Measurements from ENCODE around the gene PXDC1.
"Not testable (repeated sequence)": the region's sequence is repeated elsewhere in the genome, so short reads cannot be mapped to it uniquely, and the experiment has no call there.

PXDC1 gene

DNA sequence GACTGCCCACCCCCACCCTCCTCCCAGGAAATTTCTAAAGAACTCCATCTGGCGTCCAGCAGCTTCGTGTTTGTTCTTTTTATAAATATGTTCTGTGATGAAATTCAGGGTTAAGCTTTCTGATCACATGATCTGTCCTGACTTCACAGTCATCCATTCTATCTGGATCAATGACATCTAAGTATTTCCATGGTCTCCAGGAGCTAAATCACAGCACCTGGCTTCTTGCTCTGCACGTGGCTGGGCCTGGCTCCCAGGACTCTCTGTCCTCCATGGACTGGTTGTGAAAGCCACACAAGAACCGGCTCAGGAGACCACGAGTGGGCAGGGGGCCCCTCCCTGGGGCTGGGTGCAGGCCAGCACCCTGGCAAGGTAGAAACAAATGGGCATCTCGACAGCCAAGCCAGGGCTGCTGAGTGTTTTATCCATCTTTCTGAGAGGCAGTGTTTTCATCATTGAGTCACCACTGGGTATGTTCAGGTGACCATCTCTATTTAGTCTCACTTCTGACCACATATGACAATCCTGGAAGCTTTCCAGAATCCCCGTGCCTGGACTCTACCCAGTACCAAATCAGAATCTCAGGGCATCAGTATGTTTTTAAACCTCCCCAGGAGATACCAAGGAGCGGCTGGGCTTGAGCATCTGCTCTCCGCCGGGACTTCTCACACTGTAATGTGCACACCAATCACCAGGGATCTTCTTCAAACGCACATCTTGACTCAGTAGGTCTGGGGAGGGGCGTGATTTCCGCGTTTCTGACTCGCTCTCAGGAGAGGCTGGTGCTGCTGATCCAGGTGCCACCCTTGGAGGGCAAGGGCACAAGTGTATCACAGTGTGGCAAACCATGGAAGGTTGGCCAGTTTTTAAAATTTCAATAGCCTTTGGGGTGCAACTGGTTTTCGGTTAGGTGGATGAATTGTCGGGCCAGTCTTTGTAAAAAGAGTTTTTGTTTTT lies 31.6 kb upstream of the PXDC1 start:
- no peak for DNase-seq (ENCODE audit: low spot score)

DNA sequence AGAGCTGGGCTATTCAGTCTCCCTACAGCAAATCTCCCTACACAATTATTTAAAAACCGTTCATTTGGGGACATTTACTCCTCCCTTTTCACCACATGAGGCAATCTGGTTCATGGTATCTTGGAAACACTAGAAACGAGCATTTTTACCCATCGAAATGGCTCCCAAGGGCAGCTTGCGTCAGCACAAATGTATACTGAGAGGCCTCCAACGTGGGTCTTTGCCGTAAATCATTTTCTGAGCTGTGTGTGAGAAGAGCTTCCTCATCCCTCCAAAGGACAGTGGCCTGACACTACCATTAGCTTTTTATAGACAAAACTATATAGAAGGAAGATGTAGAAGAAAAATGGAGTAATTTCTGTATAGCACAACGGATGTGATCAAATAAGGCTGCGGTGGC lies 30.0 kb upstream of the PXDC1 start:
- DNase-seq (ENCODE audit: low spot score): no peak

DNA sequence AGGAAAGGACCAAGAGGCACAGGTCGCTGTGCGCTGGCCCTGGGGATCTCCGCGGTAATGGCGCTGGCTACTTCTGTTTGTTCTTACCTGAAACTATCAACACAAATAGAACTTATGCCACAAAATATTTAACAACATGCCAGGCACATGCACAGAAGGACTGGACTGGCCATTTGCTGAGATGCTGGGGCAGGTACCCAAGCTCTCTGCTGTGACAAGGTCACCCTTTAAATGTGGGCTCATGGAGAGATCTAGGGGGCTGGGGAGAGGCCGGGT lies 28.0 kb upstream of the PXDC1 start:
- DNase-seq (ENCODE audit: low spot score): no peak

- no peak for DNase-seq (ENCODE audit: low spot score)
Measured at GRCh38 chr6:3778701-3779573, 27.4 kb upstream of the PXDC1 start.

- no peak for DNase-seq (ENCODE audit: low spot score)
Measured at GRCh38 chr6:3777730-3778461, 26.4 kb upstream of the PXDC1 start.

- DNase-seq (ENCODE audit: low spot score): peak; percentile 3
Measured at GRCh38 chr6:3776881-3777507, 25.5 kb upstream of the PXDC1 start.

DNA sequence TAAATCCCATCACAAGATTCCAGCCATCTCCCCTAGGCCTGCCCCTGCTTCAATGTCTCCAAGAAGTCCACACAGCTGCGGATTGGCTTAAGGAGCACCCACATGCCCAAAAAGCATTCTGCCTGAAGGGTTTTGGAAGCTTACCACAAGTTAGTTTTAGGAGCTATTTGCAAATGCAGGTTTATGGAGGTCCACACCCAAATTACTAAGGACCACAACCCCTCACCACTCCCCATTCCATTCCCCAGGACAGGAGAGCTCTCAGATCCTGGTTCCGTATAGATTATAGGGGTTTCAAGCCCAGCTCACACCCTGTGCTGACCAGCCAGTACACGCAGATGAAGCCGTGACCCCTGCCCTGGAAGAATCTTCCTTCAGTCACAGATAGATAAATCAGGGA lies 24.3 kb upstream of the PXDC1 start:
- no peak for DNase-seq (ENCODE audit: low spot score)

DNA sequence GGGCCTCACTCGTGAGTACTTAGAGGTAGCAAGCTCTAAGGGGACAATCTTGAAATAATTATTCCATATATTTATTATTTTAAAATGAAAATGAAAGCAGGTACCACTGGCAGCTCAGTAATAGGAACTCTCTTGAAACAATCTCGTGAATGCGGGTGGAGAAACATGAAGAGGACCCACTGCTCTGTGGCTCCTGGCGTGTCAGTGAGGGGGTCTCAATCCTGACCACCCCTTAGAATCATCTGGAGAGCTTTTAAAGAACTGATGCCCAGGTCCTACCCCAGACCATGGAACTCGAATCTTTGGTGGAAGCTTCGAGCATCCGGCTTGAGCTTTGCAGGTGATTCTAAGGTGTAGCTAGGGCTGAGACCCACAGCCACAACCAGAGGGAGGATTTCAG lies 23.9 kb upstream of the PXDC1 start:
- DNase-seq (ENCODE audit: low spot score): no peak

GRCh38 chr6:3773678-3774298 lies 22.3 kb upstream of the PXDC1 start:
- no peak for DNase-seq (ENCODE audit: low spot score)

DNA sequence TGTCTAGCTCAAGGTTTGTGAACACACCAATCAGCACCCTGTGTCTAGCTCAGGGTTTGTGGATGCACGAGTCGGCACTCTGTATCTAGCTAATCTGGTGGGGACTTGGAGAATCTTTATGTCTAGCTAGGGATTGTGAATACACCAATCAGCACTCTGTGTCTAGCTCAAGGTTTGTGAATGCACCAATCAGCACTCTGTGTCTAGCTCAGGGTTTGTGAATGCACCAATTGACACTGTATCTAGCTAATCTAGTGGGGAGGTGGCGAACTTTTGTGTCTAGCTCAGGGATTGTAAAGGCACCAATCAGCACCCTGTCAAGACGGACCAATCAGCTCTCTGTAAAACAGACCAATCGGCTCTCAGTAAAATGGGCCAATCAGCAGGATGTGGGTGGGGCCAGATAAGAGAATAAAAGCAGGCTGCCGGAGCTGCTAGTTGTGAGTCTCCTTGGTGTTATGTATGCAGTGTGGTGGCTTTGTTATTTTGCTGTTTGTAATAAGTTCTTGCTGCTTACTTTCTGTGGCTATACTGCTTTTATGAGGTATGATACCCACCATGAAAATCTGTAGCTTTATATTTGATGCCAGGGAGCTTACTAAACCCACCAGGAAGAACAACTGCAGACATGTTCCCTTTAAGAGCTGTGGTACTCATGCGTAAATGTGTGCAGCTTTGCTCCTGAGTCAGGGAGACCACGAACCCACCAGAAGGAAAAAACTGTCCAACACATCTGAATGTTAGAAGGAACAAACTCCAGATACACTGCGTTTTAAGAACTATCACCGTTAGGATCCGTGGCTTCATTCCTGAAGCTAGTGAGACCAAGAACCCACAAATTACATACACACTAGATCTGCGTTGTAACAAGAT lies 20.9 kb upstream of the PXDC1 start:
- DNase-seq (ENCODE audit: low spot score): not testable (repeated sequence)

DNA sequence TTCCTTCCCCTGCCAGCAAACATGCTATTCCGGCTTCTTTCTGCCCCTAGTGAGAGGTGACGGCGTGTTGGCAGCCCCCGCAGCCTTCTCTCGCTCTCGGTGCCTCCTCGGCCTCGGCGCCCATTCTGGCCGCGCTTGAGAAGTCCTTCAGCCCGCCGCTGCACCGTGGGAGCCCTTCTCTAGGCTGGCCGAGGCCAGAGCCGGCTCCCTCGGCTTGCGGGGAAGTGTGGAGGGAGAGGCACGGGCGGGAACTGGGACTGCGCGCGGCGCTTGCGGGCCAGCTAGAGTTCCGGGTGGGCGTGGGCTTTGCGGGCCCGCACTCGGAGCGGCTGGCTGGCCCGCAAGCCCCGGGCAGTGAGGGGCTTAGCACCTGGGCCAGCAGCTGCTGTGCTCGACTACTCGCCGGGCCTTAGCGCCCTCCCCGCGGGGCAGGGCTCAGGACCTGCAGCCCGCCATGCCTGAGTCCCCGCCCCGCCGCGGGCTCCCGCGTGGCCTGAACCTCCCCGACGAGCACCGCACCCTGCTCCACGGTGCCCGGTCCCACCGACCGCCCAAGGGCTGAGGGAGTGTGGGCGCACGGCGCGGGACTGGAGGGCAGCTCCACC lies 20.0 kb upstream of the PXDC1 start:
- DNase-seq (ENCODE audit: low spot score): no peak

DNA sequence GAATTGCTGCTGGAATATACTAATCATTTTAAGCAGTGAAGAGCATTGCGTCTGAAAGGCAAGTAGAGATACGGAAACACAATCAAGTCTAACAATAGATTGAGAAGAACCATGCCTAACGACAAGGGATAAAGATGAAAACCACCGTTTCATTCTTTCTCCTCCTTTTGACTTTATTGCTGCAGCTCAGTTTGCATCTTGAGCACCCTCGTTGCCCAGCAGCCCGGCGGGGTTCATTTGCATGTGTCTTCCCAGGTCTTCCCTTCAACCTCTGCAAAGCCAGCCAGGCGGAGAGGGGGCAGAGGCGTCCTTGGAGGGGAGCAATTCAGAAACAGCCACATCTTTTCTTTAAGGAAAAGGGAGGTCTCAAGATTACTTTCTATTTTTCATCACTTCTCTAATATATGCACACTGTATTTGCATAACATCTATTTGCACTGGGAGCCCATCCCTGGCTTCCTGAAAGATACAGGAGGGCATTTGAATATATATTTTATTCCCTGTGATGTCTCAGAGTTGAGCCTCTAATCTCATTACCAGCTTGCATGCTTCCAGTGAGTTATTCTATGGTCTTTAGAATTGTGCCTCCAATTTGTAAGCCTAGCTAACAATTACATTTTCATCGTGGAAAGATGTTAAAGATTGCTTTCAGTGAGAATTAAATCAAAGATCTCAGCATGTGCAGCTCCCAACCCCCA lies 18.7 kb upstream of the PXDC1 start:
- no peak for DNase-seq (ENCODE audit: low spot score)

- no peak for DNase-seq (ENCODE audit: low spot score)
Measured at GRCh38 chr6:3769610-3770009, 18.1 kb upstream of the PXDC1 start.

DNA sequence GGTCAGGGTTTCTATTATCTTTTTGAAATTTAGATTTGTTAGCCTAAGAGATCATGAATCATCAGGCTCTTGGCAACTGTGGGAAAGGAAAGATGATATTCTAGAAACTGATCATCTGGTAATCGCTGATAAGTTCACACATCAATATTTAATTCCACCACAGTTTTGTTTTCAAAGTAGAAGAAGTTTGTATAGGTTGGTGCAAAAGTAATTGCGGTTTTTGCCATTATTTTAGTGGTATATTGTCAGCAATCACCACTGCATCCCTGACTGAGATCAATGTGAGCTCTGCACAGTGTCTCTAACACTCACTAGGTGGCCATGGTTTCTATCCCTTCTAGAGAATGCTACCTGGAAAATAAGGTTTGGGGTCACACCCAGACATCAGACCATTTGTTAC lies 17.0 kb upstream of the PXDC1 start:
- no peak for DNase-seq (ENCODE audit: low spot score)

- not testable (repeated sequence) for DNase-seq (ENCODE audit: low spot score)
Measured at GRCh38 chr6:3767483-3767882, 16.0 kb upstream of the PXDC1 start.

- no peak for DNase-seq (ENCODE audit: low spot score)
Measured at GRCh38 chr6:3766214-3766613, 14.7 kb upstream of the PXDC1 start.

DNA sequence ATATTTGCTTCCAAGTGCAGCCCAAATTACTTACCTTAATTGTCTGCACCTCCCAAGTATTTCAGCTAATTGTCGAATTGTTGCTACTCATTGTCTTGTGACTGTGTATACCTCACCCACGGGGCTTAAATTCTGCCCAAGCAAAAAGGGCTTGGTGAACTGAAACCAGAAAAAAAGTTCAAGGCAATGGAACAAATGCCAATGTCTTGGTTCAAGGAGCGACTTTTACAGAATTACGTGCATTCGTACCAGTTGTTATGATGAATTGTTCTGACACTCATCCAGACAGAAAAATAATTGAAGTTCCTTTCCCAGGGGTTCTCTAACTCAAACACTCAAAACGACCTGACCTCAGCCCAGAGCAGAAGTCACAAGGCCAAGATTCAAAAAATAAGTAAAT lies 13.9 kb upstream of the PXDC1 start:
- DNase-seq (ENCODE audit: low spot score): no peak

DNA sequence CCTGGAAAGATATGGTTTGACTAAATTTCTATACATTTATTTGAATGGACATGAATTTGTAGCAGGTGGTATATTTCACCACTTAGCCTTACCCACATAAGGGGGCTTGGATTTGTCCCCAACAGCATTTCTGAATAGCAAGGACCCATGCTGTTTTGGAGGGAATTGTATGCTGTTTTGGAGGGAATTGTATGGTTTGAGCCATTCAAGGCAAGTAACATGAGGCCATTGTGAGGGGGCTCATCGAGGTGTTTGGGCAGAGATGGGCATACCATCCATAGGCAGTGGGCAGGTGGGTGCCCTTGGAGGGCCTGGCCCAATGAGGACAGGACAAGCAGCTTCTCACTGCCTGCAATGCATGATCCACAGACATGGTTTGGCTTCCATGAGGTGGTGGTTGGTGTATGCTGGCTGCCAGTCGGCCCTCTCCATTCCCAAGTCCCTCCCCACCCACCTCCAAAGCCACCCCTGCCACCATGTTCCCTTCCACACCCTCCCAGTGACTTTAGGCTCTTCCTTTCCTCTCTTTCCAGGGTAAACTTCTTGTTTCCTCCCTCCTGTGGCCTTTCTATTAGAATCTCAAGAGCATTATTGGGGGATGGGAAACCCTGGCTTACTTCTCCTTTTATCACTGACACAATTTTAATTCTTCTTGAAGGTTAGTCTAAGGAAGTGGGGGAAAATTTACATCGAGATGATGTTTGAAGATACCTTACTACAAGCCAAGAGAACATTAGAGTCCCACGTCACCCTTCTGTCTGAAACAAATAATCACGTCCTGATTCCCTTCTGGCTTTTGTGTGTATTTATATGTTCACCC lies 13.2 kb upstream of the PXDC1 start:
- DNase-seq (ENCODE audit: low spot score): no peak

GRCh38 chr6:3762852-3763251 lies 11.3 kb upstream of the PXDC1 start:
- no peak for DNase-seq (ENCODE audit: low spot score)
